ENCODE measurements around the gene OR10H3. TPM values are rescaled to one million over a fixed set of nuclear protein-coding genes. Genes with fewer than 3 reads are reported as not detected.
A peak's percentile ranks its signal among the peaks of the same experiment; 100 is the strongest.

OR10H3 gene
- total RNA-seq, 2 donors from 2014 or later = not detected

DNA sequence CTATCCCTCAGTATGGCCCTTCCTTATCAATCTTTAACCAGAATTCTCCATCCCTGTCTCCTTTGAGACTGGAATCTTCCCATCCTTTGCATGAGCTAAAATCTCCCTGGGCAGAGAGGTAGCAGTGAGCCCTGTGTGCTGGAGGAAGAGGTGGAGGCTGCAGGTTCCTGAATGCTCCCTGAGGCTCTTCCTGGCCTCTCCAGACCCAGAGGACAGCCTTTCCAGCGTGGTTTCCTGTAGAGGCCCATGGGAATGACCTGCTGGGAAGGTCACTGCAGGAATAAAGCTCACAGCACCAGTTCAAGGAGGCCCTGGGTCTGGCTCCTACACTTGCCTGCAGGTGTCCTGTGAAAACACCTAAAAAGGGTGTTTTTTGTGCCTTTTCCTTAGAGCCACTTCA, 5.4 kb upstream of the OR10H3 start:
- peaks cover 0 to 7% of the 10 kb centered on the region in 2 donors for H3K9me3 ChIP-seq
- no peak overlapping the region for H3K4me3 ChIP-seq
- no peak for DNase-seq (ENCODE audit: low spot score)
- H3K36me3 ChIP-seq = no peaks in the 10 kb centered on the region
- TF ChIP-seq, protein P1, sequence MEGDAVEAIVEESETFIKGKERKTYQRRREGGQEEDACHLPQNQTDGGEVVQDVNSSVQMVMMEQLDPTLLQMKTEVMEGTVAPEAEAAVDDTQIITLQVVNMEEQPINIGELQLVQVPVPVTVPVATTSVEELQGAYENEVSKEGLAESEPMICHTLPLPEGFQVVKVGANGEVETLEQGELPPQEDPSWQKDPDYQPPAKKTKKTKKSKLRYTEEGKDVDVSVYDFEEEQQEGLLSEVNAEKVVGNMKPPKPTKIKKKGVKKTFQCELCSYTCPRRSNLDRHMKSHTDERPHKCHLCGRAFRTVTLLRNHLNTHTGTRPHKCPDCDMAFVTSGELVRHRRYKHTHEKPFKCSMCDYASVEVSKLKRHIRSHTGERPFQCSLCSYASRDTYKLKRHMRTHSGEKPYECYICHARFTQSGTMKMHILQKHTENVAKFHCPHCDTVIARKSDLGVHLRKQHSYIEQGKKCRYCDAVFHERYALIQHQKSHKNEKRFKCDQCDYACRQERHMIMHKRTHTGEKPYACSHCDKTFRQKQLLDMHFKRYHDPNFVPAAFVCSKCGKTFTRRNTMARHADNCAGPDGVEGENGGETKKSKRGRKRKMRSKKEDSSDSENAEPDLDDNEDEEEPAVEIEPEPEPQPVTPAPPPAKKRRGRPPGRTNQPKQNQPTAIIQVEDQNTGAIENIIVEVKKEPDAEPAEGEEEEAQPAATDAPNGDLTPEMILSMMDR (IDR thresholded peaks at IDR 0.05) = no peak
- H3K27me3 ChIP-seq = no peaks in the 10 kb centered on the region
- no peak overlapping the region for H3K27ac ChIP-seq
- no peaks in the 10 kb centered on the region for H3K4me1 ChIP-seq

DNA sequence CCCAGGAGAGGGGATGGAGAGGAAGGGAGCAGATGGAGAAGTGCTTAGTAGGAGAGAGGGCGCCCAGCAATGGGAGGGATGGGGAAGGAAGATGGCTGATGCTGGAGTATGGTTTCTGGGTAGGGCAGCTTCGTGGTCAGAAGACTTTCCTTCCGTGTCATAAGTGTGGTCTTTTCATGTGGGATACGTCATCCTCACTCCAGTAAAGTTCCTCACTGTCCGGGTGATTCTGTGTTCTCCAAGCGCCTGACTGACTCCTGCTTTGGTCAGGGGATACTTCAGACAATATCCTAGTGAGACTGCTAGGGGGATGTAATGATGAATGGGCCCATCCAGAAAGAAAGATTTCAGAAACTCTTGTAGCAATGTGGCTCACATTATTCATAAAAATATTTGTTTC, 3.9 kb upstream of the OR10H3 start:
- H3K4me1 ChIP-seq = no peaks in the 10 kb centered on the region
- no peak for DNase-seq (ENCODE audit: low spot score)
- no peak overlapping the region for H3K4me3 ChIP-seq
- TF ChIP-seq, protein P1 (IDR thresholded peaks at IDR 0.05) = no peak
- no peaks in the 10 kb centered on the region for H3K27me3 ChIP-seq
- H3K36me3 ChIP-seq = no peaks in the 10 kb centered on the region
- H3K9me3 ChIP-seq = peaks cover 0 to 7% of the 10 kb centered on the region in 2 donors
- H3K27ac ChIP-seq = no peak overlapping the region

DNA sequence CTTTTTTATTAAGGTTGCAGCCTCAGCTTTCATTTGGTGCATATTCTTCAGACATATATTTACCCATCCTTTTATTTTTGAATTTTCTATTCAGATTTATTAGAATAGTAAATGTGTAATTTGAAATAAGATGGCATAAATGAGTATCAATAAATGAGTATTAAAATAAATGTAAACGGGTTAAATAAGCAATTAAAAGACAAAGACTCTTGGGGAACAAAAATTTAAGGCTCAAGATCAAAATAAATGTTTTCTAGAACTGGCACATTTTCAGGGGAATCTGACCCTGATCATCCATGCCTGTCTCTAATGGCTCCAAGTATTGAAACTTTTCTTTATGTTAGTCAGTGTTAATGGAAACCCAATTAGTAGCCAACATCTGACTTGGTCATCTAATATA, 3.0 kb downstream of the OR10H3 start:
- DNase-seq (ENCODE audit: low spot score) = no peak
- peaks cover 0 to 19% of the 10 kb centered on the region in 2 donors for H3K9me3 ChIP-seq
- H3K27me3 ChIP-seq = no peaks in the 10 kb centered on the region
- no peak overlapping the region for H3K4me3 ChIP-seq
- H3K27ac ChIP-seq = no peak overlapping the region
- no peaks in the 10 kb centered on the region for H3K4me1 ChIP-seq
- H3K36me3 ChIP-seq = no peaks in the 10 kb centered on the region
- TF ChIP-seq, protein P1 (IDR thresholded peaks at IDR 0.05) = no peak

DNA sequence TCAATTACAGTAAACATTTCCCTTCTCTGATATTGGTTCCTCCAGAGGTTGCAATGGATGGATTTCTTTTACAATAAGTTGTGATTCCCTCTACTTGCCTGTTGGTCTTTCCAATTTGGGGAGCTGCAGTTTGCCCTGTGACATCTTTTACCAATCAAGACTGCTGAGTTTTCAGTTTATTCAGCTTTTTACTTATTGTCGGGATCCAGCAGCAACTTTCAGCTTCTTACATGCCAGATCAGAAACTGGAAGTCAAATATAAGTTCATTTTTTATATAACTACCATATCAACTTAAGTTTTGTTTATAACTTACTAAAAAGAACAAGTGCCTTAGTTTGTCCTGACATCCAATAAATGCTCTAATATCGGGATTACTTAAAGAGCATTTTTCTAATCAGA, 10.5 kb downstream of the OR10H3 start:
- Histone ChIP-seq H3K36me3 (no peaks in the 10 kb centered on the region), H3K27ac (no peak overlapping the region), H3K27me3 (no peaks in the 10 kb centered on the region), H3K4me1 (no peaks in the 10 kb centered on the region), H3K9me3 (no peaks in the 10 kb centered on the region), H3K4me3 (no peak overlapping the region)
- no peak for DNase-seq (ENCODE audit: low spot score)
- TF ChIP-seq, protein P1 (IDR thresholded peaks at IDR 0.05) = no peak

DNA sequence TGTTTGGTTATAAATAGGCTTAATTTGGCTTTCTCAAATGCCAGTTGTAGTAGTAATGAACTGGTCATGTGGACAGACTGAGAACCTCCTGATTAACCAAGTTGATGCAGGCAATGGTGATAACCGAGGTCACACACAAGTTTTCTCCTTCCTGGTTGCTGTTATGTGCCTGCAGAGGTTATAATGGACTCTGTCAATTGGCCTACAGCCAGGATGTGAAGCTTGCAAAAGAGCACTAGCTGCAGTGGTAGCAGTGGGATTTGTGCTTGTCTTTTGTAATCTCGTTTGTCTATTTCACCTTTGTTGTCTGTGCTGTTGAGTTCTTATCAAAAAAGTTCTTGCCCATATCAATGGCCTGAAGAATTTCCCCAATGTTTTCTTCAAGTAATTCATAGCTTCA, 20.6 kb downstream of the OR10H3 start:
- DNase-seq (ENCODE audit: low spot score) = no peak
- Histone ChIP-seq H3K4me3 (no peak overlapping the region), H3K36me3 (no peaks in the 10 kb centered on the region), H3K9me3 (no peaks in the 10 kb centered on the region), H3K27me3 (no peaks in the 10 kb centered on the region), H3K27ac (no peak overlapping the region), H3K4me1 (no peaks in the 10 kb centered on the region)
- TF ChIP-seq, protein P1 (IDR thresholded peaks at IDR 0.05) = no peak

DNA sequence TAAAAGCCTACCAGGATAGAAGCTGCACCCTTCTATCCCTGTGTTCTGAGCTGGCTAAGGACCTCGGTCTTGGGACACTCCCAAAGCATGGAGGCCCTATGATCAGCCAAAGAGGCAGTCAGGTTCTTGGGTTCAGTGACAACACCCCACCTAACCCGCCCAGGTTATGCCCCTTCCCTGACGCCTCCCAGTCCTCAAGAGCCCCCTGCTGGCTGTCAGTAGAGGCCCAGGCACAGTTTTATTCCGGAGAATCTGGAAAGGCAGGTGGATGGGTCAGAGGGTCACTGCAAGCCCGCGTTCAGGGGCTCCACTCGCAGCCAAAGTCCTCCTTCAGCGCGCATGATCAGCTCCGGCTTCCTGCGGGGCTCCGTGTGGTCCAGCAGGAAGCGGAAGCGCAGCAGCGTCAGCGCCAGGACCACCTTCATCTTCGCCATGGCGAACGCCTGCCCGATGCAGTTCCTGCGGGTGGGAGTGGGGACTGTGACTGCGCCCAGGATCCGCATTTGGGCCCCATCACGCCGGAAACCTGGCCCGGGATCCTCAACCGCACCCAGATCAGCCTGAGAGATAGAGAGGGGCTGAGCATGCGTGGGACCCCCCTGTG, 22.3 kb downstream of the OR10H3 start:
- H3K27ac ChIP-seq = no peak overlapping the region
- H3K36me3 ChIP-seq = no peaks in the 10 kb centered on the region
- no peaks in the 10 kb centered on the region for H3K27me3 ChIP-seq
- no peak overlapping the region for H3K4me3 ChIP-seq
- no peaks in the 10 kb centered on the region for H3K9me3 ChIP-seq
- DNase-seq (ENCODE audit: low spot score) = no peak
- TF ChIP-seq, protein P1 (IDR thresholded peaks at IDR 0.05) = peak in 1 of 2 donors; percentile 39
- H3K4me1 ChIP-seq = no peaks in the 10 kb centered on the region

All from right atrium auricular region (tissue), 2 donors.